PFSK-1 (cell line): Measurements from ENCODE around the gene KXD1.

Experiments used
- POLR2AphosphoS5 ChIP-seq: IDR thresholded peaks from 2 replicates; pipeline ENCODE4 v1.6.1; 2012; ENCODE audit warnings: low read depth, mild to moderate bottlenecking, control low read depth, low read length, moderate library complexity
- SIN3A ChIP-seq: IDR thresholded peaks from 2 replicates; pipeline ENCODE4 v1.6.1; 2012; ENCODE audit warnings: mild to moderate bottlenecking, low read length, moderate library complexity, borderline replicate concordance; ENCODE audit not compliant: insufficient read depth

DNA sequence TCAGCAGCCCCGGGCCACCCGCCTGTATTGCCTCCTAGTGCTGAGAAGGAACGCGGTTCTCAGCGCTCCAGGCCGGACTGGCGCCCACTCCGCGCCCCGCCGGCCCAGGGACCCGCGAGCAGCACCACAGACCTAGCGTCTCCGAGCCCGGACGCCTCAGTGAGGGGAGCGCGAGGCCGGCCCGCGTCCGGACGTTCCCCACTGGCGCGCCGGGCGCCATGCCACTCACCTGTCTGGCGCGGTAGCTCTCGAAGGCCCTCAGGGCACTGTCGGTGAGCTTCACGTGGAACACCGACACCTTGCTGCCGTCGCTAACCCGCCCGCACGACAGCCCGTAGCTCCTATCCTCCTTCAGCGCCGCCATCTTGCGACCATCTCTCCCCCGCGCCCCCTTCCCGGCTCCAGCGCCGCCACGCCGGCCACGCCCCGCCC is 36.0 kb upstream of the KXD1 start, which contains the start of gene ELL:
- peak; percentile 74 for TF ChIP-seq POLR2AphosphoS5
- 0 out of 2 replicates have a peak, but pooled peaks have one; percentile 23 for TF ChIP-seq SIN3A
